GM13976 (cell line): ENCODE measurements around the gene FFAR1.

Experiments
- DNase-seq: peaks from one replicate; pipeline ENCODE4 v3.0.0; 2012; ENCODE audit warnings: low spot score
- CTCF ChIP-seq: IDR thresholded peaks from 2 replicates; pipeline ENCODE4 v1.5.1; 2012; ENCODE audit warnings: borderline replicate concordance, mild to moderate bottlenecking; ENCODE audit not compliant: insufficient read depth; ENCODE audit errors: extremely low read depth, missing control alignments, control extremely low read depth
- in situ Hi-C: fragments of 300-500 bp; cut with MboI; formaldehyde crosslinking; loops from one replicate; pipeline ENCODE4 v1.12.0; 2022; ENCODE audit warnings: low sequenced_read_pairs, mixed read lengths, inconsistent platforms; ENCODE audit not compliant: unreplicated experiment

The FFAR1 gene

GRCh38 chr19:35314031-35314430, 33.7 kb upstream of the FFAR1 start:
- in situ Hi-C loops, result no loop called here
- DNase-seq, result no peak
- TF ChIP-seq CTCF, result no peak

GRCh38 chr19:35314858-35315470, 32.7 kb upstream of the FFAR1 start:
- TF ChIP-seq CTCF, result no peak
- DNase-seq, result no peak
- in situ Hi-C loops, result no loop called here

GRCh38 chr19:35315883-35316282, 31.8 kb upstream of the FFAR1 start:
- DNase-seq, result no peak
- TF ChIP-seq CTCF, result no peak
- in situ Hi-C loops, result no loop called here

- no peak for DNase-seq
- in situ Hi-C loops, result no loop called here
- no peak for TF ChIP-seq CTCF
These were observed 31.1 kb upstream of the FFAR1 start for GRCh38 chr19:35316560-35316959.

GRCh38 chr19:35317464-35318043, 30.1 kb upstream of the FFAR1 start:
- no peak for TF ChIP-seq CTCF
- in situ Hi-C loops, result no loop called here
- DNase-seq, result no peak

- no peak for TF ChIP-seq CTCF
- no peak for DNase-seq
- in situ Hi-C loops, result no loop called here
These were observed 28.8 kb upstream of the FFAR1 start for GRCh38 chr19:35318679-35319448.
